Measurements from ENCODE around the gene C1orf87. TPM values are rescaled to one million over a fixed set of nuclear protein-coding genes. Genes with fewer than 3 reads are reported as not detected.

Gene C1orf87
- total RNA-seq, 1 experiment from 2014 or later = not detected

DNA sequence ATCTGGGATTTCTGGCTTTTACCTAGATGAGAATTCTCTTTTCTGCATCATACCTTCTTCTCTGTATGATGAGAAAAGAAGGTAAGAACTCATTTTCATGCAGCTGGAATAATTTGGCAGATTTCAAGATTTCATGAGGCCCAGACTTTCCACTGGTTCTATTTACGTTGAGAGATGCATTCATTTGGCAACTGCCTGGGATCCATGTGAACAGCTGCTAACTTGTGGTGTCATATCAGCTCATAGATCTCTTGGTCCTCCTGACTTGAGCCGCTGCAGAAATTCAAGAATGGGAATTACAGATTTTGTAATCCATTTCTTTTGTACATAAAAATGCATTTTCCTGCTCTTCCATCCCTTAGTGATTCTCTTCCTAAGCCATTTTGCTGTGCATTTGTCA, 17.1 kb upstream of the C1orf87 start (continued):
- TF ChIP-seq EGR1 (IDR thresholded peaks at IDR 0.05; ENCODE audit: low read depth) = no peak
- TF ChIP-seq ZNF274 (IDR thresholded peaks at IDR 0.05; ENCODE audit: low read depth, low read length) = no peak
- TF ChIP-seq, protein P1, sequence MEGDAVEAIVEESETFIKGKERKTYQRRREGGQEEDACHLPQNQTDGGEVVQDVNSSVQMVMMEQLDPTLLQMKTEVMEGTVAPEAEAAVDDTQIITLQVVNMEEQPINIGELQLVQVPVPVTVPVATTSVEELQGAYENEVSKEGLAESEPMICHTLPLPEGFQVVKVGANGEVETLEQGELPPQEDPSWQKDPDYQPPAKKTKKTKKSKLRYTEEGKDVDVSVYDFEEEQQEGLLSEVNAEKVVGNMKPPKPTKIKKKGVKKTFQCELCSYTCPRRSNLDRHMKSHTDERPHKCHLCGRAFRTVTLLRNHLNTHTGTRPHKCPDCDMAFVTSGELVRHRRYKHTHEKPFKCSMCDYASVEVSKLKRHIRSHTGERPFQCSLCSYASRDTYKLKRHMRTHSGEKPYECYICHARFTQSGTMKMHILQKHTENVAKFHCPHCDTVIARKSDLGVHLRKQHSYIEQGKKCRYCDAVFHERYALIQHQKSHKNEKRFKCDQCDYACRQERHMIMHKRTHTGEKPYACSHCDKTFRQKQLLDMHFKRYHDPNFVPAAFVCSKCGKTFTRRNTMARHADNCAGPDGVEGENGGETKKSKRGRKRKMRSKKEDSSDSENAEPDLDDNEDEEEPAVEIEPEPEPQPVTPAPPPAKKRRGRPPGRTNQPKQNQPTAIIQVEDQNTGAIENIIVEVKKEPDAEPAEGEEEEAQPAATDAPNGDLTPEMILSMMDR (IDR thresholded peaks at IDR 0.05 in 2 of 3, conservative IDR thresholded peaks at IDR 0.05 in 1 of 3; ENCODE audit: borderline replicate concordance in 1 of 3, insufficient read depth in 1 of 3, low read depth in 2 of 3, low read length in 2 of 3) = no peak

DNA sequence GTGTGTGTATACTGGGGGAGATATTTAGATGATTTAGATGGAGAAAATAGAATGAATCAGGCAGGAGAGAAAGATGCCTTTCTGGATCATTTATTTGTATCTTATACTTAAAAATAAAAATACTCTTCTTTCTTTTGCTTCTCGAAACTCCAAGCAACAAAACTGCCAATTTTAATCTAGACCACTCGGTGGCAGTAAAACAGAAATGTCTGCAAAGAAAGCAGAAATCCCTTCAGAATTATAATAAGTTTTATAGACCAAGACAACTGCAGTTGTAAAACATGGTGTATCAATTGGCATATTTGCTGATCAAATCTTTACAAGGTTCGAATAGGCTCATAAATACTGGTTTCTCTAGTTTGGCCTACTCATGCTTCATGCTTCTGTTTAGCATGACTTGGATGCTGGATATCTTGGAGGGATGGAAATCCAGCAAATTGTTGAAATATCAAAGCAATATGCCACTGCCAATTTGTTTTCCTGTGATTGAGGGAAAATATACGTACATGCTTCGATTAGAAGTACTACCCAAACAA, 15.1 kb upstream of the C1orf87 start:
- no peak overlapping the region for H3K4me3 ChIP-seq (replicated peaks in 1 of 2; ENCODE audit: low read depth in 1 of 2, low read length in 2 of 2)
- no peak overlapping the region for H3K27ac ChIP-seq (ENCODE audit: low read depth, low read length)
- H3K27me3 ChIP-seq (ENCODE audit: insufficient read depth, low read length) = no peaks in the 10 kb centered on the region
- H3K4me2 ChIP-seq (ENCODE audit: low read length) = no peak overlapping the region
- no peaks in the 10 kb centered on the region for H3K79me2 ChIP-seq (ENCODE audit: insufficient read depth, low read length)
- intact Hi-C loops (cut with micrococcal nuclease) = no loop called here
- POLR2A ChIA-PET = no interaction called here
- no peak for DNase-seq (ENCODE audit: low read depth, low spot score)
- TF ChIP-seq RAD21 (IDR thresholded peaks at IDR 0.05; ENCODE audit: low read depth) (0 out of 2 replicates have a peak, but pooled peaks have one; percentile 32), YY1 (IDR thresholded peaks at IDR 0.05; ENCODE audit: extremely low read depth, insufficient replicate concordance, low read depth, low read length) (no peak)
- TF ChIP-seq, protein P1 (IDR thresholded peaks at IDR 0.05 in 2 of 3, conservative IDR thresholded peaks at IDR 0.05 in 1 of 3; ENCODE audit: borderline replicate concordance in 1 of 3, insufficient read depth in 1 of 3, low read depth in 2 of 3, low read length in 2 of 3) = peak; percentile 6 to 47 (median 10); a peak in 2 of 6 replicates
- no peaks in the 10 kb centered on the region for H3K9me2 ChIP-seq (ENCODE audit: insufficient read depth)
- H3K9ac ChIP-seq (ENCODE audit: low read length) = no peak overlapping the region
- H3K36me3 ChIP-seq (ENCODE audit: control insufficient read depth in 1 of 2, insufficient read depth in 2 of 2, low read length in 2 of 2) = no peaks in the 10 kb centered on the region
- no TSS peak for BruUV-seq (replicated peaks)
- CTCF ChIA-PET = no interaction called here
- ATAC-seq = no peak
- no peak overlapping the region for H2AFZ ChIP-seq (ENCODE audit: low read depth, low read length, poor library complexity, severe bottlenecking)
- H3K9me3 ChIP-seq (ENCODE audit: control insufficient read depth in 1 of 2, insufficient read depth in 1 of 2, low read depth in 1 of 2, low read length in 2 of 2) = no peaks in the 10 kb centered on the region
- H3K4me1 ChIP-seq (ENCODE audit: control insufficient read depth in 1 of 2, insufficient read depth in 2 of 2, low read length in 2 of 2) = no peaks in the 10 kb centered on the region
- no peaks in the 10 kb centered on the region for H4K20me1 ChIP-seq (ENCODE audit: insufficient read depth)
- RAD21 ChIA-PET (ENCODE audit: low non-redundant PET in 1 of 2, low total read pairs in 2 of 2, uncharacterized antibody in 2 of 2, unreplicated experiment in 2 of 2) = no interaction called here
